Right lung (tissue), 10 donors: ENCODE results near the gene OR2M7. TPM values are rescaled to one million over a fixed set of nuclear protein-coding genes. Genes with fewer than 3 reads are reported as not detected.
"Not testable (repeated sequence)": the region's sequence is repeated elsewhere in the genome, so short reads cannot be mapped to it uniquely, and the experiment has no call there.

ENCODE experiments used
- DNase-seq, 2 donors: peaks; one replicate each; pipeline ENCODE4 v3.0.0-alpha.2; 2013
- long read RNA-seq, 8 donors: transcript quantifications; one replicate each; lab custom pipeline, GENCODE V29; 2026
- polyA plus RNA-seq, 5 donors: library from polyadenylated mRNA; unstranded; fragments of 120-200 nt; gene quantifications; one replicate each; pipeline versions ENCODE4 v1.2.1 to v1.2.3, GENCODE V29; 2013; ENCODE audit warnings: inconsistent platforms in 1 of 5, low replicate concordance in 1 of 5; ENCODE audit not compliant: insufficient read length in 5 of 5, insufficient read depth in 1 of 5

The OR2M7 gene, protein sequence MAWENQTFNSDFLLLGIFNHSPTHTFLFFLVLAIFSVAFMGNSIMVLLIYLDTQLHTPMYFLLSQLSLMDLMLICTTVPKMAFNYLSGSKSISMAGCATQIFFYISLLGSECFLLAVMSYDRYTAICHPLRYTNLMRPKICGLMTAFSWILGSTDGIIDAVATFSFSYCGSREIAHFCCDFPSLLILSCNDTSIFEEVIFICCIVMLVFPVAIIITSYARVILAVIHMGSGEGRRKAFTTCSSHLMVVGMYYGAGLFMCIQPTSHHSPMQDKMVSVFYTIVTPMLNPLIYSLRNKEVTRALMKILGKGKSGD
- not detected for polyA plus RNA-seq
- long read RNA-seq, donor 1, result 0 reads
- long read RNA-seq, donor 2, result 0 reads
- long read RNA-seq, donor 3, result 0 reads
- long read RNA-seq, donor 4, result 0 reads
- long read RNA-seq, donor 5, result 0 reads
- long read RNA-seq, donor 6, result 0 reads
- long read RNA-seq, donor 7, result 0 reads
- long read RNA-seq, donor 8, result 0 reads

GRCh38 chr1:248324468-248324867, at the start of gene OR2M7:
Gene OR2M7 (minus strand): TSS chr1:248324568. CDS start chr1:248324568, 0 bp downstream.
- no peak for DNase-seq

DNA sequence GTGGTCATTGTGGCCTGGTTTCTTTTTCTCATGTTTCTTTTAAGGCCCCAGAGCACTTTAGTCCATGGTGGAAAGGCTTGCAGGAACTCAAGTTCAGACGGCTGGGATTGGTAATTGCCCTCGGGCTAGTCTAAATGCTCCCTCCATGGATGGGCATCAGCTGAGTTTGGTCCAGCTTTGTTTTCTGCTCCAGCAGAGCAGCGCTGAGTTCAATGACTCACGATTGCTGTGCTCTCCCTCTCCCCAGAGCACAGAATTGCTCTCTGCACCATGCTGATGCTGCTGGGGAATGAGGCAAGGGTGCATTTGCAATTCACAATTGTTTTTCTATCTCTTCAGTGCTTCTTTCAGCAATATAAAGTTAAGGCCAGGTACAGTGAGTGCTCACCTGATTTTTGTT, 49.4 kb upstream of the OR2M7 start:
- DNase-seq, result no peak

GRCh38 chr1:248372394-248372793, 48.0 kb upstream of the OR2M7 start:
- DNase-seq, result no peak

DNA sequence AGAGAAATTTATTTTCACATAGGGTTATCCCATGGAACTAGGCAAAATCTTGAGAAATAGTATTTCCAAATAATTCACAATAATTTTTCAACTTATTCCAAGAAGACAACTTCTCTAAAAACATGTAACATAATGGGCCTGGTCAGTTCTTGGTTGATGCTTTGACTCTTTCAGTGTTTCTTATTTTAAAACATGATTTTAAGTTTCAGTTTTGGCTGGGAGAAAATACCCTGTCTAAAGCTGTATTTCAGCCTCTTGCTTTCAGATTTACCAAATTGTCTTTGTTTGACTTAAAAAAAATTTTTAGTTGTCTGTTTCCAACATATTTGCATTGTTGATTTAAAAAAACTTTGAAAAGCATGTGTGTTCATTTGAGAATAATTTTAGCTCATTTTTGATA, 42.2 kb upstream of the OR2M7 start:
- no peak for DNase-seq

GRCh38 chr1:248361121-248361715, 36.9 kb upstream of the OR2M7 start, which contains the start of gene OR2T4:
Gene OR2T4 (plus strand): TSS chr1:248361665. CDS start chr1:248361665, 0 bp downstream.
- DNase-seq, result no peak

DNA sequence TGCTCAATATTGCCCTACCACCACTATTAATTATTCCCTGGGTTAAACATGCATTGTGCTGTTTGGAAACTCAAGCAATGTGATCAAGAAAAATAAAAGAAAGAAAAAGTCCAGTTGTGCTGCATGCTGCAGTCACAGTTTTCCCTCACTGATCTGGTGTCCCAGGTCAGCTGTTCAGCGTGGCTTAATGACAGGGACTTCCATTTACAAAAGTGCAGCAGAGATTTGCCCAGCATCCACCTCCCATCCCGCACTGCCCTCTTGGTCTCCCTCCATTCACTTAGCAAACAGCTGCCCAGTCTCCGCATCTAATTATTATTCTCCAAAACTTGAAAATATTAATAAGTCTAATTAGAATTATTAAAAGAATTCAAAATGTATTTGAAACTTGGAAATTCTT, 35.0 kb upstream of the OR2M7 start:
- no peak for DNase-seq

DNA sequence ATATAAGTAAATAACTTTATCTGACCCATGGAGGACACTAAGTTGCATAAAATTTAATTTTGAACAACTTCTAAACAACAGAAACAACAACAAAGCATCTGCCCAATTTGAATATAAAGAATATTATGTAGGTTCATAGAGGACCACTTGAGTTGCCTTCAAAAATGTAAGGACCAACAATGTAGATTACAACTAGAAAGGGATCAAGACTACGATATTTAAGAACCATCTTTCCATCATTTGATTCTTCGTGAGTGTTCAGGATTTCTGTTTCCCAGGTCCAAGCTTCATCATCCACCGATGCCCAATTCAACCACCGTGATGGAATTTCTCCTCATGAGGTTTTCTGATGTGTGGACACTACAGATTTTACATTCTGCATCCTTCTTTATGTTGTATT, 24.1 kb upstream of the OR2M7 start, which contains the start of gene OR14C36:
Gene OR14C36 (plus strand): TSS at position 301 of the 400 bp plus-strand sequence. CDS start 0 bp downstream, at position 301.
- DNase-seq, result no peak

DNA sequence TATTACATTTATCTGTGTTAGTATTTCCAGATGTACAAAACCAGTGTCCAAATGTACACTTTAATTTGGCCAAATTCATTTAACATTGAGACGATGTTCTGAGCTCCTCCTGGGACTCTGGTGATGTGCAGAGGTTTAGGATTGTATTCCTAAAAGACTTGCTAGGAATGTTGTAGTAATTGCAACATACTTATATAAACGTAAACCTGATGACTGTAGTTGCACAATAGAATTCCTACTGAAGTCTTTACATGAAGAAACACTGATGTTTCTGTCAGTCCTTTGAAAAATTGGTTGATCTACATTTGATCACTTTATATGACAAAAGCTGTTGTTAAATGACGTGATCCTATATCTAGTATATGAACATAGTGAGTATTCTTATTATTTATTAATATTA, 19.1 kb upstream of the OR2M7 start:
- DNase-seq, result no peak

DNA sequence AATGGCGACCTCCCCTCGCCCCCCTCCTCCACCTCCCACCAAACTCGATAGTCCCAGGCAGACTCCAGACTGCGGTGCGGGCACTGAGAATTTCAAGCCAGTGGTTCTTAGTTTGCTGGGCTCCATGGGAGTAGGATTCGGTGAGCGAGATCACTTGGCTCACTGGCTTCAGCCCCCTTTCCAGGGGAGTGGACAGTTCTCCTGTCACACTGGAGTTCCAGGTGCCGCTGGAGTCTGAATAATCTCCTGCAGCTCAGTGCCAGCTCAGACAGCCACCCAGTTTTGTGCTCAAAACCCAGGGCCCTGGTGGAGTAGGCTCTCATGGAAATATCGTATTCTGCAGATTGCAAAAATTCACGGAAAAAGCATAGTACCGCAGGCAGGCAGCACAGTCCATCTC, 7.6 kb downstream of the OR2M7 start:
- no peak for DNase-seq

- DNase-seq, result not testable (repeated sequence)
Measured at GRCh38 chr1:248306740-248307139, 17.6 kb downstream of the OR2M7 start.

DNA sequence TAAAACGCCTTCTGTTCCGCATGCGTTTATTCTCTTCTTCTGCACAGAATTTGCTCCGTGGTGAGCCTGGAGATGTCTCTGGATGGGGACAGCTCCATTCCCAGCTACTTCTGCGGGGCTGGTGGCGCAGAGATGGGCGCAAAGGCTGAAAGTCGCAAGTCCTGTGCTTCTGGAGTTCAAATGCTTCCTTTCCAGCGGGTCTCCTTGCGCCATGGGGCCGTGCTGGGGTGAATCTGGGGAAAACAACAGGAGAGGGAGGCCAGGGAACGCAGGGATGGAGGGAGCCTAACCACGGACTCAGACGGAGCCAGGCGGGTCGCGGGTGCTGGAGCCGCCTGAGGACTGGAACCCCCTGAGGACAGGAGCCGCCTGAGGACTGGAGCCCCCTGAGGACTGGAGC, 18.3 kb downstream of the OR2M7 start:
- no peak for DNase-seq

DNA sequence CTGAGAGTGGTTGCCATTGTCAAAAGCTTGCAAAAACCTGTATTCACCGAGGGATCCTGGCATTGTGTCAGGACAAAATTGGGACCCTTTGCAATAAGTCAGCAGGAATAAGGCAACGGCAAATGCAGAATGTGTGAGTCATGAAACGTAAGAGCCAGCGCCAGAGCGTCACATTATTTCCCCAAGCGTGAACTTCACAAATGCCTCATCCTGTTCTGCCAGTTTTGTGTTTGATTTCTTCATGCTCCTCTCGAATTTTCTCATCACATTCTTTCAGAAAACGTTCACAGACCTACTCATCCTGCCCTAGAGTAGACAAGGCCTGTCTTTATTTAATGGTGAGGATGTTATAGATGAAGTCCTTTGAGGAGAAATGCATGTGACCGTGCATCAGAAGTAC, 18.7 kb downstream of the OR2M7 start:
- not testable (repeated sequence) for DNase-seq

- no peak for DNase-seq
Measured at GRCh38 chr1:248303324-248303723, 21.0 kb downstream of the OR2M7 start, which contains the start of gene OR2T12. Gene OR2T12 (minus strand): TSS chr1:248303424. CDS start chr1:248295578, 7,846 bp downstream.

DNA sequence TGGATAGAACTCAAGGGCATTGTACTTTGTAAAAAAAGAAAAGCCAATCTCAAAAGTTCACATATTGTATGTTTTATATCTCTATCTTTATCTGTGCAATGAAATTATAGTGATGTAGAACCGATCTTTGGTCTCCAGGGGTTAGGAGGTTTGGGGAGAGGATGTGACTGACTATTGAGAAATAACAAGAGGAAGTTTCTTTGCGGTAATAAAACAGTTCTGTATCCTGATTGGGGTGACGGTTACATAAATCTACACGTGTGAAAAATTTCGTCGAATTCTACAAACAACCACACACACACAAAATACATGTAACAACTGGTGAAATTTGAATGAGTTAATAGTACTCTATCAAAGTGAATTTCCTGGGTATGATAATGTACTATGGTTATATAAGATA, 36.0 kb downstream of the OR2M7 start:
- no peak for DNase-seq

- DNase-seq, result no peak
Measured at GRCh38 chr1:248277876-248278275, 46.5 kb downstream of the OR2M7 start, which contains the start of gene OR2T33. Gene OR2T33 (minus strand): TSS chr1:248277976. CDS start chr1:248273814, 4,162 bp downstream.

Other genes with a start within 250 kb of the OR2M7 start
- not detected for gene OR2L13, start 229.4 kb downstream of the OR2M7 start, polyA plus RNA-seq
- gene OR2M5, start 179.4 kb downstream of the OR2M7 start, polyA plus RNA-seq, result not detected
- not detected for gene OR2M2, start 149.7 kb downstream of the OR2M7 start, polyA plus RNA-seq
- under 1 TPM; 0.01 to 0.04 (median 0.03) TPM for gene OR2M3, start 127.3 kb downstream of the OR2M7 start, polyA plus RNA-seq
- gene OR2M4, start 93.2 kb downstream of the OR2M7 start, polyA plus RNA-seq, result under 1 TPM in 4 of 5 donors, not detected in 1; 0.01 to 0.08 (median 0.05) TPM
- gene OR2T33, start 46.6 kb downstream of the OR2M7 start, polyA plus RNA-seq, result not detected
- gene OR2T12, start 21.1 kb downstream of the OR2M7 start, polyA plus RNA-seq, result under 1 TPM in 3 of 5 donors, not detected in 2; 0.03 to 0.04 (median 0.03) TPM
- not detected for gene OR14C36, start 24.2 kb upstream of the OR2M7 start, polyA plus RNA-seq
- not detected for gene OR2T4, start 37.1 kb upstream of the OR2M7 start, polyA plus RNA-seq
- not detected for gene OR2T6, start 51.2 kb upstream of the OR2M7 start, polyA plus RNA-seq
- not detected for gene OR2T1, start 78.5 kb upstream of the OR2M7 start, polyA plus RNA-seq
- not detected for gene OR2T2, start 121.1 kb upstream of the OR2M7 start, polyA plus RNA-seq
- not detected for gene OR2T3, start 148.8 kb upstream of the OR2M7 start, polyA plus RNA-seq
- gene OR2T5, start 164.0 kb upstream of the OR2M7 start, polyA plus RNA-seq, result not detected
- under 1 TPM in 4 of 5 donors, not detected in 1; 0.03 to 0.08 (median 0.04) TPM for gene OR2G6, start 183.5 kb upstream of the OR2M7 start, polyA plus RNA-seq
- not detected for gene OR2T29, start 238.2 kb upstream of the OR2M7 start, polyA plus RNA-seq